GM23338 (cell line): ENCODE data around the gene MATN3. TPM values are rescaled to one million over a fixed set of nuclear protein-coding genes. Genes with fewer than 3 reads are reported as not detected.

ENCODE experiments used
- ATAC-seq: fragments of 200-7000 bp; cut with Tn5 transposase; 3 replicates; pipeline ENCODE4 v1.9.1; 2020
- DNase-seq: peaks from one replicate; pipeline ENCODE4 v3.0.0-alpha.2; 2015; ENCODE audit warnings: low spot score
- H2AFZ ChIP-seq: fragments of 200-600 bp; sonication (generic); 2 replicates; pipeline ENCODE4 v1.8.0; 2016; ENCODE audit warnings: antibody characterized with exemption, mild to moderate bottlenecking, moderate library complexity
- H3F3A ChIP-seq: fragments of 200-600 bp; sonication (generic); replicated peaks from 2 replicates; pipeline ENCODE4 v1.8.0; 2017; ENCODE audit warnings: antibody characterized with exemption, mixed run types, low read depth
- H3K27ac ChIP-seq: fragments of 200-600 bp; sonication (generic); 2 replicates; pipeline ENCODE4 v1.6.1; 2016; ENCODE audit warnings: low read depth
- H3K27me3 ChIP-seq: fragments of 200-600 bp; sonication (generic); 2 replicates; pipeline ENCODE4 v1.8.0; 2016; ENCODE audit warnings: mild to moderate bottlenecking, mixed run types, moderate library complexity; ENCODE audit not compliant: insufficient read depth
- H3K36me3 ChIP-seq: fragments of 200-600 bp; sonication (generic); 2 replicates; pipeline ENCODE4 v1.8.0; 2016; ENCODE audit warnings: mild to moderate bottlenecking; ENCODE audit not compliant: insufficient read depth
- H3K4me1 ChIP-seq: fragments of 200-600 bp; sonication (generic); 2 replicates; pipeline ENCODE4 v1.8.0; 2016; ENCODE audit warnings: mild to moderate bottlenecking, moderate library complexity; ENCODE audit not compliant: insufficient read depth
- H3K4me2 ChIP-seq: fragments of 200-600 bp; sonication (generic); 2 replicates; pipeline ENCODE4 v1.7.1; 2017; ENCODE audit warnings: mixed run types
- H3K4me3 ChIP-seq: fragments of 200-600 bp; sonication (generic); 2 replicates; pipeline ENCODE4 v1.6.1; 2016; ENCODE audit warnings: mixed run types
- H3K79me2 ChIP-seq: fragments of 200-600 bp; sonication (generic); replicated peaks from 2 replicates; pipeline ENCODE4 v1.8.0; 2017; ENCODE audit warnings: mild to moderate bottlenecking; ENCODE audit not compliant: insufficient read depth
- H3K9me2 ChIP-seq: fragments of 200-600 bp; sonication (generic); 2 replicates; pipeline ENCODE4 v1.8.0; 2017; ENCODE audit not compliant: insufficient read depth
- H4K20me1 ChIP-seq: fragments of 200-600 bp; sonication (generic); replicated peaks from 2 replicates; pipeline ENCODE4 v1.8.0; 2017; ENCODE audit warnings: mild to moderate bottlenecking; ENCODE audit not compliant: insufficient read depth
- H3K27ac Mint-ChIP-seq: 2 replicates; pipeline ENCODE4 v1.8.0; 2020; ENCODE audit warnings: inconsistent platforms, mild to moderate bottlenecking, moderate library complexity, mixed read lengths
- H3K27me3 Mint-ChIP-seq: 3 replicates; pipeline ENCODE4 v1.8.0; 2022; ENCODE audit warnings: low read depth, mild to moderate bottlenecking, moderate library complexity, mixed read lengths, inconsistent platforms; ENCODE audit not compliant: insufficient read depth, poor library complexity
- H3K36me3 Mint-ChIP-seq: 3 replicates; pipeline ENCODE4 v1.8.0; 2021; ENCODE audit warnings: low read depth, mild to moderate bottlenecking, inconsistent platforms, moderate library complexity, mixed read lengths
- H3K4me1 Mint-ChIP-seq: 3 replicates; pipeline ENCODE4 v1.8.0; 2020; ENCODE audit warnings: mild to moderate bottlenecking, inconsistent platforms, mixed read lengths
- H3K4me3 Mint-ChIP-seq: 3 replicates; pipeline ENCODE4 v1.8.0; 2021; ENCODE audit warnings: moderate library complexity, mild to moderate bottlenecking, inconsistent platforms, mixed read lengths
- H3K9me3 Mint-ChIP-seq: 3 replicates; pipeline ENCODE4 v1.8.0; 2020; ENCODE audit warnings: moderate library complexity, mild to moderate bottlenecking, inconsistent platforms, mixed read lengths
- CTCF ChIP-seq, 2 experiments: fragments of 200-600 bp in 1 of 2; sonication (generic) in 1 of 2; conservative IDR thresholded peaks; 2 replicates each; pipeline versions ENCODE4 v1.5.1 to v1.6.1; 2016 to 2017; ENCODE audit warnings: antibody characterized with exemption in 2 of 2, low read depth in 2 of 2, mild to moderate bottlenecking in 2 of 2, moderate library complexity in 1 of 2
- ETS1 ChIP-seq: IDR thresholded peaks from 2 replicates; pipeline ENCODE4 v1.6.1; 2016; ENCODE audit warnings: antibody characterized with exemption
- EZH2 ChIP-seq: fragments of 200-600 bp; sonication (generic); IDR thresholded peaks from one replicate; pipeline ENCODE4 v1.8.0; 2017; ENCODE audit warnings: antibody characterized with exemption, mild to moderate bottlenecking, low read depth; ENCODE audit not compliant: unreplicated experiment
- JUNB ChIP-seq: IDR thresholded peaks from one replicate; pipeline ENCODE4 v1.6.1; 2016; ENCODE audit warnings: antibody characterized with exemption; ENCODE audit not compliant: unreplicated experiment
- NANOG ChIP-seq: IDR thresholded peaks from 2 replicates; pipeline ENCODE4 v1.6.1; 2016; ENCODE audit warnings: antibody characterized with exemption, borderline replicate concordance
- POLR2AphosphoS5 ChIP-seq: IDR thresholded peaks from 2 replicates; pipeline ENCODE4 v1.6.1; 2016; ENCODE audit warnings: antibody characterized with exemption, low read depth
- REST ChIP-seq: IDR thresholded peaks from one replicate; pipeline ENCODE4 v1.6.1; 2018; ENCODE audit warnings: antibody characterized with exemption; ENCODE audit not compliant: unreplicated experiment
- ZNF114 ChIP-seq: fragments of 250-450 bp; sonication (Bioruptor Pico); IDR thresholded peaks from 2 replicates; pipeline ENCODE4 v1.5.0; 2020; ENCODE audit warnings: mild to moderate bottlenecking, moderate library complexity
- ZNF331 ChIP-seq: fragments of 250-450 bp; sonication (Bioruptor Pico); IDR thresholded peaks from 2 replicates; pipeline ENCODE4 v1.5.0; 2020; ENCODE audit warnings: low read depth, mild to moderate bottlenecking, moderate library complexity
- polyA plus RNA-seq: library from polyadenylated mRNA; unstranded; fragments of >200 nt; fragmentation: Nextera tagmentation; extraction: Ambion mirVana; gene quantifications from 2 replicates; pipeline ENCODE4 v1.2.1, GENCODE V29; 2016
- total RNA-seq: library from RNA; depleted of rRNA; stranded (reverse); fragments of >200 nt; shearing (Covaris generic); gene quantifications from 2 replicates; pipeline ENCODE4 v1.2.3, GENCODE V29; 2014

Gene MATN3
- total and polyA plus RNA-seq, 2 experiments from 2014 or later, result 4.6 to 6.4 TPM

GRCh38 chr2:20060106-20060505, 47.6 kb upstream of the MATN3 start (continued):
- TF ChIP-seq REST, result no peak

GRCh38 chr2:20057268-20057667, 44.8 kb upstream of the MATN3 start:
- no peaks in the 10 kb centered on the region for H3K9me3 Mint-ChIP-seq
- H3F3A ChIP-seq, result no peaks in the 10 kb centered on the region
- no peaks in the 10 kb centered on the region for H3K79me2 ChIP-seq
- no peaks in the 10 kb centered on the region for H3K4me1 Mint-ChIP-seq
- no peaks in the 10 kb centered on the region; the same call in 1 of the 2 replicates for H3K4me1 ChIP-seq
- no peaks in the 10 kb centered on the region for H3K36me3 ChIP-seq
- H3K4me3 ChIP-seq, result no peak overlapping the region
- no peak overlapping the region for H3K4me2 ChIP-seq
- H2AFZ ChIP-seq, result no peak overlapping the region
- TF ChIP-seq NANOG (no peak), ZNF331 (CRISPR knock-in tag) (no peak), POLR2AphosphoS5 (no peak), JUNB (no peak), CTCF (conservative IDR thresholded peaks at IDR 0.05; ENCODE audit: low read depth in 2 of 2) (no peak), REST (no peak), ZNF114 (CRISPR knock-in tag) (no peak), ETS1 (no peak), EZH2 (no peak)
- no peak for ATAC-seq
- H3K4me3 Mint-ChIP-seq, result no peak overlapping the region
- H3K27me3 Mint-ChIP-seq, result no peaks in the 10 kb centered on the region
- DNase-seq, result no peak
- no peak overlapping the region for H3K27ac Mint-ChIP-seq
- H3K27ac ChIP-seq, result no peak overlapping the region
- H4K20me1 ChIP-seq, result no peaks in the 10 kb centered on the region
- H3K36me3 Mint-ChIP-seq, result no peaks in the 10 kb centered on the region
- H3K9me2 ChIP-seq, result no peaks in the 10 kb centered on the region
- no peaks in the 10 kb centered on the region for H3K27me3 ChIP-seq
